T-cell (primary cell): ENCODE measurements around the gene B4GALT2. TPM values are rescaled to one million over a fixed set of nuclear protein-coding genes. Genes with fewer than 3 reads are reported as not detected.

Experiments
- ATAC-seq, 4 experiments: fragments of 200-7000 bp in 3 of 4; fragments of 150-1000 bp in 1 of 4; cut with Tn5 transposase; replicated peaks in 1 of 4; 1 replicate in 3 of 4; 2 replicates in 1 of 4; pipeline ENCODE4 v1.10.0; 2021; ENCODE audit warnings: moderate library complexity in 3 of 4, mild to moderate bottlenecking in 2 of 4, moderate number of reproducible peaks in 1 of 4
- CTCF ChIA-PET, 2 donors: fragments of 300-600 bp; sonication (Branson Sonifier 250); formaldehyde crosslinking; loops; one replicate each; lab custom pipeline; 2022; ENCODE audit warnings: antibody characterized with exemption in 2 of 2; lab: Charles Lee
- POLR2A ChIA-PET, 2 donors: fragments of 300-600 bp; sonication (Branson Sonifier 250); formaldehyde crosslinking; loops; one replicate each; lab custom pipeline; 2022; ENCODE audit warnings: antibody characterized with exemption in 2 of 2; lab: Charles Lee
- DNase-seq, 35 experiments: peaks; one replicate each; pipeline versions ENCODE4 v3.0.0 to v3.0.0-alpha.2; 2013 to 2023
- H3K27ac ChIP-seq: one replicate; pipeline ENCODE4 v1.5.1; 2013; ENCODE audit warnings: low read length
- H3K27me3 ChIP-seq, 2 experiments: replicated peaks in 1 of 2; 1 replicate in 1 of 2; 2 replicates in 1 of 2; pipeline versions ENCODE4 v1.6.1 to v1.7.0; 2013; ENCODE audit warnings: low read length in 1 of 2, mixed read lengths in 1 of 2; ENCODE audit not compliant: control insufficient read depth in 2 of 2, insufficient read depth in 2 of 2; ENCODE audit errors: extremely low read depth in 1 of 2
- H3K36me3 ChIP-seq, 2 donors: 1 replicate in 1 of 2; 2 replicates in 1 of 2; pipeline versions ENCODE4 v1.6.1 to v1.7.0; 2013; ENCODE audit warnings: low read length in 1 of 2; ENCODE audit not compliant: control insufficient read depth in 2 of 2, insufficient read depth in 1 of 2; ENCODE audit errors: extremely low read depth in 1 of 2
- H3K4me1 ChIP-seq, 2 experiments: 1 replicate in 1 of 2; 2 replicates in 1 of 2; pipeline versions ENCODE4 v1.6.1 to v1.7.0; 2013; ENCODE audit warnings: low read length in 2 of 2, mixed read lengths in 1 of 2; ENCODE audit not compliant: insufficient read depth in 2 of 2, control insufficient read depth in 1 of 2; ENCODE audit errors: extremely low read depth in 1 of 2
- H3K4me3 ChIP-seq, 2 donors: 1 replicate in 1 of 2; 2 replicates in 1 of 2; pipeline versions ENCODE4 v1.5.1 to v1.7.0; 2013; ENCODE audit warnings: mild to moderate bottlenecking in 2 of 2, low read length in 1 of 2, moderate library complexity in 1 of 2; ENCODE audit not compliant: control insufficient read depth in 1 of 2; ENCODE audit errors: extremely low read depth in 1 of 2
- H3K9me3 ChIP-seq: 2 replicates; pipeline ENCODE4 v1.7.0; 2013
- H3K27ac Mint-ChIP-seq, 2 donors: one replicate each; pipeline ENCODE4 v1.8.0; 2020 to 2021; ENCODE audit warnings: mild to moderate bottlenecking in 2 of 2, mixed read lengths in 2 of 2
- H3K27me3 Mint-ChIP-seq, 2 donors: one replicate each; pipeline ENCODE4 v1.8.0; 2021 to 2022; ENCODE audit warnings: mixed read lengths in 2 of 2
- H3K36me3 Mint-ChIP-seq: one replicate; pipeline ENCODE4 v1.8.0; 2021; ENCODE audit warnings: mixed read lengths
- H3K4me1 Mint-ChIP-seq, 3 donors: one replicate each; pipeline ENCODE4 v1.8.0; 2020 to 2022; ENCODE audit warnings: mixed read lengths in 3 of 3, mild to moderate bottlenecking in 1 of 3
- H3K4me3 Mint-ChIP-seq, 3 donors: one replicate each; pipeline ENCODE4 v1.8.0; 2020 to 2022; ENCODE audit warnings: mild to moderate bottlenecking in 3 of 3, mixed read lengths in 3 of 3, moderate library complexity in 3 of 3
- H3K9me3 Mint-ChIP-seq, 3 donors: one replicate each; pipeline ENCODE4 v1.8.0; 2020 to 2022; ENCODE audit warnings: mixed read lengths in 3 of 3
- WGBS: methylation state at CpG from one replicate; pipeline ENCODE4 v1.1.5; 2013; ENCODE audit warnings: missing lambda C conversion rate; ENCODE audit not compliant: insufficient coverage; 5-methylcytosine and 5-hydroxymethylcytosine counted together
- total RNA-seq, 35 experiments: library from RNA in 6 of 35; stranded (reverse) in 6 of 35; fragments of 120-200 nt in 1 of 35; gene quantifications; one replicate each; pipeline versions ENCODE4 v1.2.1 to v1.2.4 and lab custom pipeline; 2013 to 2026

B4GALT2 gene
- total RNA-seq, 5 donors from 2014 or later (not counting 1 experiment from before 2014, with no cell fraction given): 1.2 to 5.3 (median 3.1) TPM

GRCh38 chr1:43937179-43937865 lies 41.7 kb upstream of the B4GALT2 start:
- peaks cover 18 to 25% (median 23%) of the 10 kb centered on the region in 3 donors for H3K4me1 Mint-ChIP-seq

DNA sequence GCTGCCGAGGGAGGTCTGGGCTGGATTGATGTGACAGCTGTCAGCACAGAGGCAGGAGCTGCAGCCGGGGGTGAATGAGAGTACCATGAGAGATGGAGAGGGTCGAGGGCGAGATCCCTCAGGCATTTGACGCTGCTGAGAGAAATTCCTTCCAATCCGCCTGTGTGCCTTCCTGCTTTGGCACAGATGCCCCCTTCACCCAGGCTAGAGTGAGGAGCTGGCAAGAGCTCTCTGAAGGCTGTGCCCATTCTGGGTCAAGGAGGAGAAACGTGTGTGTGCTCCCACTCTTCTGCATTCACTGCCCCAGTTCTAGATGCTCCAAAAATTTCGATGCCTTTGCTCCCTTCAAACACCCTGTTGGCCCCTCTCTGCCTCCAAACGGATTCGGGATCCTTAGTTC lies 40.6 kb upstream of the B4GALT2 start:
- POLR2A ChIA-PET: no interaction called here
- Mint-ChIP-seq H3K4me1 (peaks cover 9 to 23% (median 18%) of the 10 kb centered on the region in 3 donors), H3K36me3 (peaks cover 7% of the 10 kb centered on the region), H3K4me3 (no peak overlapping the region), H3K27ac (no peak overlapping the region), H3K9me3 (no peaks in the 10 kb centered on the region), H3K27me3 (peaks cover 15 to 24% of the 10 kb centered on the region in 2 donors)
- WGBS: 85% methylated on average over 6 of the region's 10 CpGs
- CTCF ChIA-PET: interaction anchor here in 1 of 2 donors (1.2 kb wide), 1 partner anchor 175 kb away, joined by 3 read pairs; no protein-coding TSS in a partner anchor
- peaks cover 3 to 34% of the 10 kb centered on the region in 2 experiments for H3K27me3 ChIP-seq
- no peaks in the 10 kb centered on the region for H3K36me3 ChIP-seq
- peaks cover 0 to 27% of the 10 kb centered on the region in 2 experiments for H3K4me1 ChIP-seq
- no peaks in the 10 kb centered on the region for H3K9me3 ChIP-seq
- H3K27ac ChIP-seq: no peak overlapping the region
- DNase-seq: no peak
- ATAC-seq: no peak
- H3K4me3 ChIP-seq: no peak overlapping the region

More at GRCh38 chr1:43937179-43937865, 41.7 kb upstream of the B4GALT2 start:
- 84% methylated on average over 3 of the region's 8 CpGs for WGBS
- H3K9me3 ChIP-seq: no peaks in the 10 kb centered on the region
- ChIA-PET CTCF (interaction anchor here in 1 of 2 donors (1.2 kb wide), 1 partner anchor 174 kb away, joined by 3 read pairs; no protein-coding TSS in a partner anchor), POLR2A (no interaction called here)
- DNase-seq: no peak
- Mint-ChIP-seq H3K36me3 (peaks cover 3% of the 10 kb centered on the region), H3K27ac (no peak overlapping the region), H3K4me3 (peak overlapping the region in 1 of 3 donors; percentile 67), H3K27me3 (peaks cover 22 to 34% of the 10 kb centered on the region in 2 donors), H3K9me3 (no peaks in the 10 kb centered on the region)
- H3K27me3 ChIP-seq: peaks cover 3 to 45% of the 10 kb centered on the region in 2 experiments
- no peaks in the 10 kb centered on the region for H3K36me3 ChIP-seq
- ATAC-seq: no peak
- H3K4me3 ChIP-seq: no peak overlapping the region
- H3K27ac ChIP-seq: no peak overlapping the region
- peaks cover 0 to 32% of the 10 kb centered on the region in 2 experiments for H3K4me1 ChIP-seq

DNA sequence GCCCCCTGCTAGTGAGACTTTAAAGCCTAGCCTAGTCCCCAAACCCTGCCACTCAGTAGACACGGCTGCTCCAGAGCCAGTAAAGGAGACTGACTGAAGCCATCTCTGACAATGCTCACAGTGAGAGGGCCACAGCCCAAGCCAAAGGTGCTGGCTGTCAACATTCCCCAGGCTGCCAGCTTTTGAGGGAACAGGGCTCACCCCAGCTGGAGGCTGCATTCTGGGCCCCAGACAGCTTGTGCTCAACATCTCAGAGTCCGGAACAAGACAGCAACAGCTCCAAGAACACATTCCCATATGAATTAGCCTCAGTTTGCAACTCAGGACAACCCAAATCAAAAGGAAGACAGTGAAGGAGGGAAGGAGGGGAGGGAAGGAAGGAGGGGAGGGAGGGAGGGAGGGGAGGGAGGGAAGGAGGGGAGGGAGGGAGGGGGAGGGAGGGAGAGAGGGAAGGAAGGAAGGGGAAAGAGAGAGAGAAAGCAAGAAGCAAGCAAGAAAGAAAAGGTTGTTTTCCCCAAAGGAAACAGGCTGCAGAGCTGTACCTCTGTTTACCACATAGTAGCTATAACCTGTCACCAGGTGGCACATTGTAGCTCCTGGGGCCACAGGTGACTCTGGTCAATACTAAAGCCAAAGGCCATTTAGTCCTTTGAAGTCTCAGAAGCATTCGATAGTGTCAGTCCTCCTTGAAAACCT lies 40.0 kb upstream of the B4GALT2 start:
- Histone ChIP-seq H3K9me3 (no peaks in the 10 kb centered on the region), H3K36me3 (no peaks in the 10 kb centered on the region), H3K27me3 (peaks cover 1 to 28% of the 10 kb centered on the region in 2 experiments), H3K4me1 (peaks cover 0 to 20% of the 10 kb centered on the region in 2 experiments), H3K27ac (no peak overlapping the region), H3K4me3 (no peak overlapping the region)
- Mint-ChIP-seq H3K9me3 (no peaks in the 10 kb centered on the region), H3K36me3 (peaks cover 7% of the 10 kb centered on the region), H3K4me1 (peaks cover 5 to 20% (median 15%) of the 10 kb centered on the region in 3 donors), H3K4me3 (no peak overlapping the region), H3K27me3 (peaks cover 12 to 21% of the 10 kb centered on the region in 2 donors), H3K27ac (no peak overlapping the region)
- POLR2A ChIA-PET: no interaction called here
- DNase-seq: no peak
- ATAC-seq: no peak
- WGBS: 88% methylated on average over 2 of the region's 3 CpGs
- CTCF ChIA-PET: interaction anchor here (0.6 kb wide), 2 partner anchors 77 to 1463 kb away, joined by 4 to 7 read pairs; no protein-coding TSS in a partner anchor

DNA sequence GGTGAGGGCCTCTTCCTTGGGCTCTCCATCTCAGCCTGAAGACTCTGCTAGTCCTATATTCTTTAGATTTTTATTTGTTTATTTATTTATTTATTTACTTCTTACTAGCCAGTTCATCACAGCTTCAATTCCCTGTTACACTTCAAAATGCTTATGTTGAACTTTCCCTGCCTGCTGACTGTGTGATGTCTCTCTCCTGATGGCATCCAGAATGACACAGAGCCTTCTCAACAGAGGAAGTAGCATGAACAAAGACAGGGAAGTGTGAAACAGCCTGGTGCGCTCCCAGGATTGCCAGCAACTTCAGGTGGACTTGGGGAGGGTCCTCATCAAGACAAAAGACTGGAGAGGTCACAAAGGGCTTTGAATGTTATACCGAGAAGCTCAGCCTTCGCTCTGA lies 36.6 kb upstream of the B4GALT2 start:
- CTCF ChIA-PET: no interaction called here
- no peak overlapping the region for H3K27ac Mint-ChIP-seq

GRCh38 chr1:43944860-43945259 lies 34.1 kb upstream of the B4GALT2 start:
- DNase-seq (no peak), ATAC-seq (no peak)
- Mint-ChIP-seq H3K27me3 (no peaks in the 10 kb centered on the region), H3K4me1 (peaks cover 37 to 49% (median 39%) of the 10 kb centered on the region in 3 donors), H3K4me3 (peak overlapping the region; percentile 6 to 40 (median 13)), H3K36me3 (peaks cover 4% of the 10 kb centered on the region), H3K27ac (no peak overlapping the region), H3K9me3 (no peaks in the 10 kb centered on the region)
- no peak overlapping the region for H3K4me3 ChIP-seq
- H3K27ac ChIP-seq: no peak overlapping the region
- CTCF ChIA-PET: interaction anchor here (0.6 to 1.5 kb wide), 5 partner anchors 10 to 182 kb away, joined by 3 to 17 read pairs (median 3); partner anchors contain the start of genes ARTN (in 1 of the 2) and DPH2 (in 1 of the 2)
- peaks cover 21 to 40% of the 10 kb centered on the region in 2 experiments for H3K4me1 ChIP-seq
- no peaks in the 10 kb centered on the region for H3K9me3 ChIP-seq
- WGBS: 80% methylated on average over 1 of the region's 1 CpG
- no peaks in the 10 kb centered on the region for H3K36me3 ChIP-seq
- no peaks in the 10 kb centered on the region for H3K27me3 ChIP-seq
- POLR2A ChIA-PET: no interaction called here

More for the DNA sequence above, 36.6 kb upstream of the B4GALT2 start:
- peaks cover 13 to 22% of the 10 kb centered on the region in 2 experiments for H3K4me1 ChIP-seq
- no peak overlapping the region for H3K4me3 Mint-ChIP-seq
- no peaks in the 10 kb centered on the region for H3K27me3 Mint-ChIP-seq
- no peaks in the 10 kb centered on the region for H3K36me3 ChIP-seq
- no peak for DNase-seq
- no peak overlapping the region for H3K4me3 ChIP-seq
- no peak for ATAC-seq
- H3K36me3 Mint-ChIP-seq: peaks cover 7% of the 10 kb centered on the region
- no peak overlapping the region for H3K27ac ChIP-seq
- peaks cover 0 to under 1% of the 10 kb centered on the region in 2 experiments for H3K27me3 ChIP-seq
- POLR2A ChIA-PET: no interaction called here
- 91% methylated on average over 3 of the region's 3 CpGs for WGBS
- no peaks in the 10 kb centered on the region for H3K9me3 Mint-ChIP-seq
- no peaks in the 10 kb centered on the region for H3K9me3 ChIP-seq
- H3K4me1 Mint-ChIP-seq: peaks cover 17 to 28% (median 21%) of the 10 kb centered on the region in 3 donors

- Mint-ChIP-seq H3K36me3 (peaks cover 11% of the 10 kb centered on the region), H3K9me3 (no peaks in the 10 kb centered on the region), H3K4me1 (peaks cover 44 to 55% (median 46%) of the 10 kb centered on the region in 3 donors), H3K27ac (peak overlapping the region; percentile 90 to 96), H3K27me3 (no peaks in the 10 kb centered on the region), H3K4me3 (peak overlapping the region; percentile 85 to 88 (median 86))
- ChIA-PET CTCF (interaction anchor here (0.5 to 1.5 kb wide), 10 partner anchors 11 to 296 kb away, joined by 3 to 17 read pairs (median 3); partner anchors contain the start of genes ARTN (in 1 of the 2), ATP6V0B (in 1 of the 2) and KDM4A (in 1 of the 2)), POLR2A (interaction anchor here in 1 of 2 donors (0.7 kb wide), 1 partner anchor 14 kb away, joined by 3 read pairs; no protein-coding TSS in a partner anchor)
- Histone ChIP-seq H3K4me3 (peak overlapping the region; percentile 82 to 95), H3K9me3 (no peaks in the 10 kb centered on the region), H3K27ac (peak overlapping the region; percentile 66), H3K36me3 (peaks cover 0 to 5% of the 10 kb centered on the region in 2 donors), H3K27me3 (no peaks in the 10 kb centered on the region), H3K4me1 (peaks cover 21 to 40% of the 10 kb centered on the region in 2 experiments)
- 14% methylated on average over 2 of the region's 3 CpGs for WGBS
- ATAC-seq: no peak
- DNase-seq: no peak
Observed at GRCh38 chr1:43945674-43946235, 33.3 kb upstream of the B4GALT2 start.
